K562 (cell line): Measurements from ENCODE around the gene KIF9. TPM values are rescaled to one million over a fixed set of nuclear protein-coding genes. Genes with fewer than 3 reads are reported as not detected.
A peak's percentile ranks its signal among the peaks of the same experiment; 100 is the strongest.

Experiments used
- CREB1 ChIP-seq, 2 experiments: sonication (generic) in 1 of 2; formaldehyde crosslinking in 1 of 2; IDR thresholded peaks; 2 replicates each; pipeline versions ENCODE4 v1.6.1 to v1.8.0; 2012 to 2022; ENCODE audit warnings: inconsistent platforms in 1 of 2, mild to moderate bottlenecking in 1 of 2, missing genetic modification reagents in 1 of 2, moderate library complexity in 1 of 2
- CREBBP ChIP-seq: IDR thresholded peaks from one replicate; pipeline ENCODE4 v1.6.1; 2012; ENCODE audit warnings: low read depth, mild to moderate bottlenecking, control low read depth, inconsistent platforms, low read length
- ESRRB ChIP-seq: fragments of 250-450 bp; sonication (Bioruptor Pico); IDR thresholded peaks from 2 replicates; pipeline ENCODE4 v1.5.0; 2020; ENCODE audit warnings: mild to moderate bottlenecking, moderate library complexity, borderline replicate concordance
- HDAC2 ChIP-seq: fragments of 450-650 bp; IDR thresholded peaks from 2 replicates; pipeline ENCODE4 v1.6.1; 2016; ENCODE audit warnings: mild to moderate bottlenecking
- HDAC3 ChIP-seq: fragments of 450-650 bp; IDR thresholded peaks from 2 replicates; pipeline ENCODE4 v1.6.1; 2018; ENCODE audit warnings: borderline replicate concordance, mild to moderate bottlenecking, moderate library complexity; ENCODE audit not compliant: partially characterized antibody
- HIVEP1 ChIP-seq: fragments of 250-450 bp; sonication (Bioruptor Pico); IDR thresholded peaks from 2 replicates; pipeline ENCODE4 v1.4.0; 2020; ENCODE audit warnings: mild to moderate bottlenecking
- MTA2 ChIP-seq: fragments of 450-650 bp; IDR thresholded peaks from 2 replicates; pipeline ENCODE4 v1.6.1; 2016; ENCODE audit warnings: low read depth
- NEUROD1 ChIP-seq: fragments of 150-350 bp; IDR thresholded peaks from 2 replicates; pipeline ENCODE4 v1.6.1; 2014; ENCODE audit warnings: borderline replicate concordance, low read length, low read depth; ENCODE audit not compliant: partially characterized antibody
- PHF21A ChIP-seq: fragments of 450-650 bp; IDR thresholded peaks from 2 replicates; pipeline ENCODE4 v1.6.1; 2017; ENCODE audit warnings: low read depth, borderline replicate concordance
- POLR2G ChIP-seq: fragments of 200-400 bp; formaldehyde crosslinking; IDR thresholded peaks from 2 replicates; pipeline ENCODE4 v1.6.1; 2017; ENCODE audit warnings: low read depth, mild to moderate bottlenecking, antibody characterized with exemption, low read length, moderate library complexity
- POLR2H ChIP-seq: IDR thresholded peaks from 2 replicates; pipeline ENCODE4 v1.6.1; 2016; ENCODE audit warnings: missing genetic modification characterization, low read depth, mild to moderate bottlenecking, control low read depth, missing compliant biosample characterization, moderate library complexity
- SMC3 ChIP-seq: conservative IDR thresholded peaks from 2 replicates; pipeline ENCODE4 v1.6.1; 2011; ENCODE audit warnings: low read depth, low read length, improper control_type of control experiment; ENCODE audit not compliant: insufficient read depth
- SP1 ChIP-seq: sonication (generic); formaldehyde crosslinking; IDR thresholded peaks from 2 replicates; pipeline ENCODE4 v1.8.1; 2022; ENCODE audit warnings: mild to moderate bottlenecking, missing genetic modification reagents
- SRSF1 ChIP-seq: fragments of 200-400 bp; formaldehyde crosslinking; IDR thresholded peaks from 2 replicates; pipeline ENCODE4 v1.6.1; 2017; ENCODE audit warnings: mild to moderate bottlenecking, low read depth, low read length, moderate library complexity
- TAF9B ChIP-seq: fragments of 450-650 bp; IDR thresholded peaks from 2 replicates; pipeline ENCODE4 v1.6.1; 2018; ENCODE audit warnings: mild to moderate bottlenecking; ENCODE audit not compliant: partially characterized antibody
- ZBTB17 ChIP-seq: fragments of 450-650 bp; formaldehyde crosslinking; IDR thresholded peaks from 2 replicates; pipeline ENCODE4 v1.4.0; 2020; ENCODE audit warnings: mild to moderate bottlenecking
- ZNF133 ChIP-seq: fragments of 250-450 bp; sonication (Bioruptor Pico); IDR thresholded peaks from 2 replicates; pipeline ENCODE4 v1.4.0; 2020; ENCODE audit warnings: mild to moderate bottlenecking
- ZNF175 ChIP-seq: fragments of 200-800 bp; sonication (Bioruptor generic); IDR thresholded peaks from 2 replicates; pipeline ENCODE4 v1.6.1; 2016; ENCODE audit warnings: low read depth, mild to moderate bottlenecking, missing genetic modification characterization, missing compliant biosample characterization
- polyA plus RNA-seq, 8 experiments: library from polyadenylated mRNA; depleted of rRNA in 4 of 8; stranded (reverse) in 5 of 8; unstranded in 3 of 8; fragments of >200 nt; fragmentation: Nextera tagmentation in 2 of 8; fragmentation: Illumina TruSeq in 1 of 8; extraction: Ambion mirVana in 2 of 8; extraction: Trizol in 1 of 8; gene quantifications; 2 replicates each; pipeline versions ENCODE4 v1.2.1 to v1.2.3, GENCODE V29; 2011 to 2014; ENCODE audit warnings: inconsistent platforms in 1 of 8, missing spikeins in 1 of 8
- total RNA-seq, 7 experiments: library from RNA; depleted of rRNA in 6 of 7; stranded (reverse); fragments of >200 nt in 6 of 7; fragmentation: Illumina TruSeq in 2 of 7; extraction: Trizol in 2 of 7; gene quantifications; 2 replicates each; pipeline versions ENCODE4 v1.2.1 to v1.2.3, GENCODE V29; 2011 to 2021; ENCODE audit warnings: low replicate concordance in 1 of 7
- TF ChIP-seq, protein P1 (sequence below): sonication (generic); formaldehyde crosslinking; IDR thresholded peaks from 2 replicates; pipeline ENCODE4 v1.9.0; 2022; ENCODE audit warnings: mild to moderate bottlenecking, missing genetic modification reagents
- TF ChIP-seq, protein P2 (sequence below): fragments of 250-450 bp; sonication (Bioruptor Pico); IDR thresholded peaks from 2 replicates; pipeline ENCODE4 v1.5.0; 2021; ENCODE audit warnings: mild to moderate bottlenecking, moderate library complexity
- TF ChIP-seq, protein P3 (sequence below), 3 experiments: fragments of 200-800 bp in 1 of 3; fragments of 250-450 bp in 1 of 3; fragments of 450-650 bp in 1 of 3; sonication (Bioruptor Pico) in 1 of 3; sonication (Bioruptor generic) in 1 of 3; formaldehyde crosslinking in 1 of 3; IDR thresholded peaks; 2 replicates each; pipeline versions ENCODE4 v1.6.1 to v1.8.0; 2016 to 2022; ENCODE audit warnings: mild to moderate bottlenecking in 2 of 3, missing genetic modification characterization in 2 of 3, missing compliant biosample characterization in 1 of 3, moderate library complexity in 1 of 3

The KIF9 gene
- total and polyA plus RNA-seq, 9 of the 15 experiments (the other 6 are each of a cell fraction or from before 2014, with no cell fraction given) = 16.9 to 56.9 (median 25.0) TPM

DNA sequence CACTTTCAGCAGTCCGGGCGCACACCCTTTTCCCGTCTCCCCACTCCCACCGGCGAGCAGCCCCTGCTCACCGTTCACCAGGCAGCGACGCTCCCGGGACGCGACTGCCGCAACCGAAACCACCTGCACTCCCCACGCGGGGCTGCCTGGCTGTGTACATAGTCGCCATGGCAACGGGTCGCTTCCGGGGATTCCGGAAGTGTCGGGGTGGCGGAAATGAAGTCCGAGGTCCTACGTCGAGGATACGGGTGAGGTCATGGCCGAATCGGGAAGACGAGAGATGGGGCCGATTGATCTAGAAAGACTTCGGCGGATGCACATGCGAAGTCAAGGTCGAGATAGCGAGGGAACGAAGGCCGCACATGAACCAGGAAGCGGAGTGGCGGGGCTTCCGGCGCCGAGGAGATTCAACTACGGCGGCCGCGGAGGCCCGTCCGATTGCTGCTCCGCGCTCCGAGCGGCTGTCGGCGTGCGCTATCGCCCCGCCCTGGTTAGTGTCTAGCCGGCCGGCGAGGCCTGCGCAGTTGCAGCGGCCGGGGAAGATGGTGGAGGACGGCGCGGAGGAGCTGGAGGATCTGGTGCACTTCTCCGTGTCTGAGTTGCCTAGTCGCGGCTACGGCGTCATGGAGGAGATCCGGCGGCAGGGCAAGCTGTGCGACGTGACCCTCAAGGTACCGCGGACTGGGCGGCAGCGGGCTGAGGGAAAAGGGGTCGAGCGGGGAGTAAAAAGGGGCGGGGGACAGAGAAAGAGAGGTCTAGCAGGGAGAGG lies at the start of gene KIF9, which contains the start of gene KLHL18 (continued):
- TF ChIP-seq, protein P1, sequence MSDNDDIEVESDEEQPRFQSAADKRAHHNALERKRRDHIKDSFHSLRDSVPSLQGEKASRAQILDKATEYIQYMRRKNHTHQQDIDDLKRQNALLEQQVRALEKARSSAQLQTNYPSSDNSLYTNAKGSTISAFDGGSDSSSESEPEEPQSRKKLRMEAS (CRISPR knock-in tag) = peak; percentile 98
- TF ChIP-seq MTA2 (no peak), NEUROD1 (peak; percentile 87), ZNF175 (CRISPR knock-in tag) (no peak), PHF21A (no peak), POLR2H (tag) (peak; percentile 53), SMC3 (no peak), HIVEP1 (CRISPR knock-in tag) (peak; percentile 91), ZNF133 (CRISPR knock-in tag) (no peak), SRSF1 (no peak; the same call in 1 of the 2 replicates), ESRRB (CRISPR knock-in tag) (no peak), HDAC2 (peak; percentile 99), SP1 (CRISPR knock-in tag) (peak; percentile 93), CREB1 (IDR thresholded peaks at IDR 0.05) (peak; percentile 94), CREB1 (CRISPR knock-in tag; IDR thresholded peaks at IDR 0.05) (peak; percentile 90), CREBBP (no peak), TAF9B (peak; percentile 52), POLR2G (peak; percentile 99), HDAC3 (peak; percentile 73), ZBTB17 (CRISPR knock-in tag) (peak; percentile 83)
- TF ChIP-seq, protein P2, sequence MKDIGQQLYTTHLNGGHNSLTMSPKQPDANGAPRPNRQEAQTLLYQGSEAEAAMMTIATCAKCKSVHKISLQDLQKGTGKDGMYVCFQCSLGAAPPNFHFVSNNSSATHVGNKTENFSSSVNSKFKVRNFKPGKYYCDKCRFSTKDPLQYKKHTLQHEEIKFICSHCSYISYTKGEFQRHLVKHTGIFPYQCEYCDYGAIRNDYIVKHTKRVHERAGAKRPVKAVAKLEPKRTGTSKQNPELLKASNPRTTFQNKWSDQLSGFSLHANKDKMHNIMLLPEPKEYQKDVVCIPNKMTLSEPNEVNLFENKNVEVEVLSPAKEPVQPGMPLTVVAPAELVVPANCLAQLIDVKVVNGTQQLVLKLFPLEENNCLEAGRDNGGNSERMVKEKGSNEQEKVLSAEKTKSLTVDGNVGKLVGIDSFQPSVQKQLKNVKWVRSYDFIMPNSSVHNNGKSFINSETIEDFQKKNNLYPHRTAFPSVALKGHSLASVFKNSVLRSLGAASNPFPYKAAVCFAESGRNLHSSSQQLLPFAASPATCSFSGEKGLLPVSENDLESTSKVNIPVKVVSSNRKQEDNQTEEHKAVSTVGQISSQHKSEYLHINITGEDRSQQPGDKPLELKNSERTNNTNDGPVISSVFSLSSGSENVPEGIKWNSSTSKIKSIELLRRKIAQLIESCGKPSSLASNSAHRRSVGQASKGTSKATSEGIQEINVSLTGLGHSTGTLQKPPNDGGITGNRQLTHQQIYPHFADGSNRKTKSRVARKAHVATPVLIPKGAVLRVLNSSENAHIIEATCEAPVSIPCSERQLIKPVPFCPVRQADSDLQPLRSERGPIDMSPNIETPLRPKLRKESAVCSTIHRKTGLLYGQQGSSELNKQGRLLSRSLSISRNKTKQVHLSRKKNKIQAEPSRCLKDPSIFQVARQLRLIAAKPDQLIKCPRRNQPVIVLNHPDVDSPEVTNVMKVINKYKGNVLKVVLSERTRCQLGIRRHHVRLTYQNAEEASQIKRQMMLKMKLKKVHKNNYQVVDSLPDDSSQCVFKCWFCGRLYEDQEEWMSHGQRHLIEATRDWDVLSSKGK = no peak
- TF ChIP-seq, protein P3, sequence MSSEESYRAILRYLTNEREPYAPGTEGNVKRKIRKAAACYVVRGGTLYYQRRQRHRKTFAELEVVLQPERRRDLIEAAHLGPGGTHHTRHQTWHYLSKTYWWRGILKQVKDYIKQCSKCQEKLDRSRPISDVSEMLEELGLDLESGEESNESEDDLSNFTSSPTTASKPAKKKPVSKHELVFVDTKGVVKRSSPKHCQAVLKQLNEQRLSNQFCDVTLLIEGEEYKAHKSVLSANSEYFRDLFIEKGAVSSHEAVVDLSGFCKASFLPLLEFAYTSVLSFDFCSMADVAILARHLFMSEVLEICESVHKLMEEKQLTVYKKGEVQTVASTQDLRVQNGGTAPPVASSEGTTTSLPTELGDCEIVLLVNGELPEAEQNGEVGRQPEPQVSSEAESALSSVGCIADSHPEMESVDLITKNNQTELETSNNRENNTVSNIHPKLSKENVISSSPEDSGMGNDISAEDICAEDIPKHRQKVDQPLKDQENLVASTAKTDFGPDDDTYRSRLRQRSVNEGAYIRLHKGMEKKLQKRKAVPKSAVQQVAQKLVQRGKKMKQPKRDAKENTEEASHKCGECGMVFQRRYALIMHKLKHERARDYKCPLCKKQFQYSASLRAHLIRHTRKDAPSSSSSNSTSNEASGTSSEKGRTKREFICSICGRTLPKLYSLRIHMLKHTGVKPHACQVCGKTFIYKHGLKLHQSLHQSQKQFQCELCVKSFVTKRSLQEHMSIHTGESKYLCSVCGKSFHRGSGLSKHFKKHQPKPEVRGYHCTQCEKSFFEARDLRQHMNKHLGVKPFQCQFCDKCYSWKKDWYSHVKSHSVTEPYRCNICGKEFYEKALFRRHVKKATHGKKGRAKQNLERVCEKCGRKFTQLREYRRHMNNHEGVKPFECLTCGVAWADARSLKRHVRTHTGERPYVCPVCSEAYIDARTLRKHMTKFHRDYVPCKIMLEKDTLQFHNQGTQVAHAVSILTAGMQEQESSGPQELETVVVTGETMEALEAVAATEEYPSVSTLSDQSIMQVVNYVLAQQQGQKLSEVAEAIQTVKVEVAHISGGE (CRISPR knock-in tag; IDR thresholded peaks at IDR 0.05) = peak in 1 of 3 experiments; percentile 92; a peak in 2 of 6 replicates
